CD14-positive monocyte (primary cell): ENCODE results near the gene BLID. TPM values are rescaled to one million over a fixed set of nuclear protein-coding genes. Genes with fewer than 3 reads are reported as not detected.

ENCODE experiments used
- DNase-seq, 3 donors: peaks; one replicate each; pipeline ENCODE4 v3.0.0-alpha.2; 2011 to 2022
- H2AFZ ChIP-seq: 2 replicates; pipeline ENCODE4 v1.6.0; 2012; ENCODE audit warnings: mild to moderate bottlenecking, low read depth, low read length, inconsistent platforms; ENCODE audit not compliant: insufficient read depth, poor library complexity, severe bottlenecking
- H3K27ac ChIP-seq, 2 donors: 1 replicate in 1 of 2; 2 replicates in 1 of 2; pipeline ENCODE4 v1.5.1; 2012 to 2013; ENCODE audit warnings: low read length in 2 of 2, control low read depth in 1 of 2, inconsistent platforms in 1 of 2, low read depth in 1 of 2, mild to moderate bottlenecking in 1 of 2
- H3K27me3 ChIP-seq, 2 donors: one replicate each; pipeline versions ENCODE4 v1.6.0 to v1.6.1; 2011 to 2013; ENCODE audit warnings: low read length in 2 of 2; ENCODE audit not compliant: control insufficient read depth in 2 of 2, insufficient read depth in 2 of 2
- H3K36me3 ChIP-seq, 2 donors: replicated peaks in 1 of 2; 1 replicate in 1 of 2; 2 replicates in 1 of 2; pipeline versions ENCODE4 v1.5.1 to v1.6.1; 2012 to 2013; ENCODE audit warnings: low read length in 2 of 2, control low read depth in 1 of 2, inconsistent platforms in 1 of 2, mild to moderate bottlenecking in 1 of 2; ENCODE audit not compliant: insufficient read depth in 2 of 2, control insufficient read depth in 1 of 2
- H3K4me1 ChIP-seq, 2 donors: 1 replicate in 1 of 2; 2 replicates in 1 of 2; pipeline versions ENCODE4 v1.5.1 to v1.6.1; 2012 to 2013; ENCODE audit warnings: low read length in 2 of 2, control low read depth in 1 of 2, inconsistent platforms in 1 of 2, mild to moderate bottlenecking in 1 of 2, moderate library complexity in 1 of 2; ENCODE audit not compliant: insufficient read depth in 2 of 2, control insufficient read depth in 1 of 2
- H3K4me2 ChIP-seq: replicated peaks from 2 replicates; pipeline ENCODE3; 2012; ENCODE audit warnings: low read length, moderate library complexity, mild to moderate bottlenecking; ENCODE audit not compliant: poor library complexity, severe bottlenecking; ENCODE audit errors: extremely low read depth
- H3K4me3 ChIP-seq, 3 experiments: fragments of 200-600 bp in 1 of 3; sonication (generic) in 1 of 3; replicated peaks in 1 of 3; 1 replicate in 2 of 3; 2 replicates in 1 of 3; pipeline ENCODE4 v1.5.1; 2011 to 2013; ENCODE audit warnings: low read length in 3 of 3, mild to moderate bottlenecking in 3 of 3, control low read depth in 2 of 3, low read depth in 2 of 3, inconsistent platforms in 1 of 3, moderate library complexity in 1 of 3
- H3K79me2 ChIP-seq: 2 replicates; pipeline ENCODE4 v1.6.0; 2012; ENCODE audit warnings: mild to moderate bottlenecking, control low read depth, inconsistent platforms, low read length, moderate library complexity; ENCODE audit not compliant: insufficient read depth
- H3K9ac ChIP-seq: 2 replicates; pipeline ENCODE4 v1.6.0; 2017; ENCODE audit warnings: low read length, mild to moderate bottlenecking; ENCODE audit not compliant: insufficient read depth, poor library complexity, severe bottlenecking
- H3K9me3 ChIP-seq, 2 donors: replicated peaks in 1 of 2; 1 replicate in 1 of 2; 2 replicates in 1 of 2; pipeline versions ENCODE4 v1.5.1 to v1.6.1; 2012 to 2013; ENCODE audit warnings: low read length in 2 of 2, control low read depth in 1 of 2; ENCODE audit not compliant: control insufficient read depth in 1 of 2, insufficient read depth in 1 of 2
- H4K20me1 ChIP-seq: 2 replicates; pipeline ENCODE4 v1.6.0; 2012; ENCODE audit warnings: mild to moderate bottlenecking, low read length, control low read depth, moderate library complexity; ENCODE audit not compliant: insufficient read depth
- H3K27ac Mint-ChIP-seq, 7 donors: one replicate each; pipeline ENCODE4 v1.8.0; 2020; ENCODE audit warnings: mild to moderate bottlenecking in 7 of 7, mixed read lengths in 7 of 7, moderate library complexity in 6 of 7, inconsistent platforms in 2 of 7
- H3K27me3 Mint-ChIP-seq, 3 donors: one replicate each; pipeline ENCODE4 v1.8.0; 2021 to 2022; ENCODE audit warnings: low read depth in 3 of 3, mild to moderate bottlenecking in 3 of 3, mixed read lengths in 3 of 3, moderate library complexity in 3 of 3, inconsistent platforms in 1 of 3
- H3K36me3 Mint-ChIP-seq, 2 donors: one replicate each; pipeline ENCODE4 v1.8.0; 2020; ENCODE audit warnings: mixed read lengths in 2 of 2, inconsistent platforms in 1 of 2, mild to moderate bottlenecking in 1 of 2
- H3K4me1 Mint-ChIP-seq: one replicate; pipeline ENCODE4 v1.8.0; 2020; ENCODE audit warnings: mild to moderate bottlenecking, mixed read lengths
- H3K4me3 Mint-ChIP-seq, 2 donors: one replicate each; pipeline ENCODE4 v1.8.0; 2020; ENCODE audit warnings: mild to moderate bottlenecking in 2 of 2, mixed read lengths in 2 of 2, moderate library complexity in 1 of 2
- H3K9me3 Mint-ChIP-seq, 7 donors: one replicate each; pipeline ENCODE4 v1.8.0; 2020 to 2022; ENCODE audit warnings: mixed read lengths in 7 of 7, mild to moderate bottlenecking in 6 of 7, moderate library complexity in 6 of 7, inconsistent platforms in 2 of 7
- CTCF ChIP-seq: fragments of 200-600 bp; IDR thresholded peaks from one replicate; pipeline ENCODE4 v1.8.0; 2022; ENCODE audit warnings: antibody characterized with exemption, mild to moderate bottlenecking
- WGBS: methylation state at CpG from one replicate; pipeline ENCODE4 v1.1.5; 2013; ENCODE audit warnings: missing lambda C conversion rate; ENCODE audit not compliant: insufficient coverage; 5-methylcytosine and 5-hydroxymethylcytosine counted together
- intact Hi-C, 2 donors: fragments of 100-400 bp; cut with micrococcal nuclease; formaldehyde crosslinking; loops; one replicate each; pipeline versions ENCODE4 v1.15.0 to v1.15.1; 2023
- polyA plus RNA-seq, 3 donors: library from polyadenylated mRNA; depleted of rRNA in 1 of 3; unstranded in 2 of 3; stranded (reverse) in 1 of 3; fragments of 300-500 nt in 2 of 3; fragments of >200 nt in 1 of 3; fragmentation: Illumina TruSeq in 2 of 3; gene quantifications; 1 replicate in 2 of 3; 2 replicates in 1 of 3; pipeline ENCODE4 v1.2.3, GENCODE V29; 2012 to 2021

BLID gene
- polyA plus RNA-seq, 3 donors = not detected

- no peaks in the 10 kb centered on the region for H3K79me2 ChIP-seq
- no peaks in the 10 kb centered on the region for H4K20me1 ChIP-seq
- no peaks in the 10 kb centered on the region for H3K9me3 ChIP-seq
- H2AFZ ChIP-seq = no peak overlapping the region
- H3K4me3 ChIP-seq = no peak overlapping the region
- H3K4me1 ChIP-seq = no peaks in the 10 kb centered on the region
- H3K27me3 ChIP-seq = no peaks in the 10 kb centered on the region
- WGBS = no CpG with 5 or more reads among the region's 1 CpG
- Mint-ChIP-seq H3K4me1 (no peaks in the 10 kb centered on the region), H3K36me3 (no peaks in the 10 kb centered on the region), H3K27me3 (peaks cover 0 to 6% (median 5%) of the 10 kb centered on the region in 3 donors), H3K27ac (no peak overlapping the region), H3K9me3 (no peaks in the 10 kb centered on the region), H3K4me3 (no peak overlapping the region)
- H3K9ac ChIP-seq = no peak overlapping the region
- H3K27ac ChIP-seq = no peak overlapping the region
- no peak overlapping the region for H3K4me2 ChIP-seq
- no peak for TF ChIP-seq CTCF
- intact Hi-C loops = no loop called here
- no peaks in the 10 kb centered on the region for H3K36me3 ChIP-seq
- DNase-seq = no peak
Measured at GRCh38 chr11:122077459-122077858, 38.6 kb downstream of the BLID start.

GRCh38 chr11:122076512-122077120 is 39.4 kb downstream of the BLID start:
- 82% methylated on average over 2 of the region's 6 CpGs for WGBS
- no peaks in the 10 kb centered on the region for H3K36me3 Mint-ChIP-seq
- no peak for TF ChIP-seq CTCF

More at GRCh38 chr11:122076512-122077120, 39.4 kb downstream of the BLID start:
- Histone ChIP-seq H3K27ac (no peak overlapping the region), H3K4me1 (no peaks in the 10 kb centered on the region), H4K20me1 (no peaks in the 10 kb centered on the region), H2AFZ (no peak overlapping the region), H3K79me2 (no peaks in the 10 kb centered on the region), H3K9me3 (no peaks in the 10 kb centered on the region), H3K4me3 (no peak overlapping the region), H3K9ac (no peak overlapping the region), H3K36me3 (no peaks in the 10 kb centered on the region), H3K27me3 (no peaks in the 10 kb centered on the region), H3K4me2 (no peak overlapping the region)
- intact Hi-C loops = no loop called here
- H3K27ac Mint-ChIP-seq = no peak overlapping the region
- DNase-seq = no peak
- no peaks in the 10 kb centered on the region for H3K9me3 Mint-ChIP-seq
- H3K4me1 Mint-ChIP-seq = no peaks in the 10 kb centered on the region
- H3K27me3 Mint-ChIP-seq = peaks cover 0 to 6% (median 5%) of the 10 kb centered on the region in 3 donors
- no peak overlapping the region for H3K4me3 Mint-ChIP-seq
